Right lobe of liver (tissue), 4 donors: ENCODE results near the gene CCR4.

ENCODE experiments used
- CTCF ChIP-seq, 4 donors: fragments of 200-600 bp in 3 of 4; fragments of 450-650 bp in 1 of 4; IDR thresholded peaks; one replicate each; pipeline versions ENCODE4 v1.5.1 to v1.8.0; 2016 to 2022; ENCODE audit warnings: antibody characterized with exemption in 4 of 4, mild to moderate bottlenecking in 2 of 4
- POLR2A ChIP-seq: fragments of 450-650 bp; IDR thresholded peaks from one replicate; pipeline ENCODE4 v1.6.1; 2017; ENCODE audit warnings: antibody characterized with exemption, mild to moderate bottlenecking
- donor health status: DM: no; HTN: no; CAD: no.
- donor health status: DM: no; HTN: no; CAD: no.
- donor health status: DM: no; HTN: yes; CAD: no.

- TF ChIP-seq CTCF (IDR thresholded peaks at IDR 0.05) (no peak), POLR2A (no peak)
Measured at GRCh38 chr3:32983124-32983523, 31.7 kb downstream of the CCR4 start.
